Stimulated activated CD8-positive, alpha-beta memory T cell treated with anti-CD3 and anti-CD28 coated beads, Interleukin-4, amount 100 ng/mL, for 4 hours (primary cell): ENCODE measurements around the gene SH2D3C.
A peak's percentile ranks its signal among the peaks of the same experiment; 100 is the strongest.

Experiments
- DNase-seq, 2 donors: peaks; one replicate each; pipeline ENCODE4 v3.0.0-alpha.2; 2020; ENCODE audit warnings: low read depth in 2 of 2, low spot score in 1 of 2

Gene SH2D3C

DNA sequence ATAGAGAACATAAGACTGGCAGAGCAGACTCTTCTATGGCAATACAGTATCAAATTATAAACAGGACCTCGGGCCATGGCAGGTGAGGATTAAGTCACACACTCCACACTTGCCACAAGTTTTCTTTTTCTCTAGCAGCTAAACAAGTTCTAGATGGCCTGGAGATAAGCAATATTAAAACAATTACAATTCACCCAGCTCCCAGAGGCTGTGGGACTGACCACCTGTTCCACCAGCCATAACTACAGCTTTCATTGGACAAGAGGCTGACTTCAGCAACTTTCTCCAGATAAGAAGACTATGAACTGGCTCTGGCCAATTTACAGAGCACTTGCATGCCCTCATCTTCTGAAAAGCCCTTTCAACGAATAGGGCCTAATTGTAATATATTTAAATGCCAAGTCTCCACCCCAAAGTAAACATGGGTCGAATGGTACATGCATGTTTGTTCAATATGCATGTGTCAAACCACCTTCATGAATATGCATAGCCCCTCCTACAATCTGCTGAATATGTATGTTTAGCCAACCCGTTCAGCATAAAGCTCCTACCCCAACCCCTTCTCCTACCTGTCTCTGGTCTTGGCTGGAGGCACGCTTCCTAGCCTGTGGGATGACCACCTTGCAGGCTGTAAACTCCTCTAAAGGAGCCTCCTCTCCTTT, 77.7 kb downstream of the SH2D3C start:
- no peak for DNase-seq

GRCh38 chr9:127700140-127700539, 78.3 kb downstream of the SH2D3C start:
- DNase-seq: no peak

DNA sequence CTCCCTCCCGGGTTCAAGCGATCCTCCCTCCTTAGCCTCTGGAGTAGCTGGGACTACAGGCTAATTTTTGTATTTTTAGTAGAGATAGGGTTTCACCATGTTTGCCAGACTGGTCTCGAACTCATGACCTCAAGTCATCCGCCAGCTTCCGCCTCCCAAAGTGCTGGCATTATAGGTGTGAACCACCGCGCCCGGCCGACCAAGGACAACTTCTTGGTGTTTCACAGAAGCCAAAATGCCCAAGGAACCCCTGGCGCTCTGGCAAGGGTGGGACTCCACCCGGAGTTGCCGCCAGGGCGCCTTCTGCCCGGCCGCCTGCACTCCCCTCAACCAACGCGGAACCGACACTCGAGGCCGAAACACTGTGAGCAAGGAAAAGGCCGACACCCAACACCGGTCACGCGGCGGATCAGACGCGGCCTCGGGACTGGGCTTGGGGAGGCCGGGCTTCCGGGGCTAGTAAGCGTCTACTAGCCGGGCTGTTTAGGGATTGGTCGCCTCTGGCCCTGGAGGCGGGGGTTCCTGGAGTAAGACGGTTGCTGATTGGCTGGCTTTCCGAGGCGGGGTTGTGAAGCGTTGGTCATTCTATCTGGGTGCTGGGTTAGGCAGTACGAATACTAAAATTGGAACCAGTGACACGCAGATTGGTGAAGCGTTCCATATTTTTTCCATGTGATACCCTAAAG, 79.3 kb downstream of the SH2D3C start:
- DNase-seq: peak; percentile 70 to 78

- DNase-seq: no peak
Measured at GRCh38 chr9:127698386-127698785, 80.1 kb downstream of the SH2D3C start.

GRCh38 chr9:127697575-127697974, 80.9 kb downstream of the SH2D3C start:
- no peak for DNase-seq

DNA sequence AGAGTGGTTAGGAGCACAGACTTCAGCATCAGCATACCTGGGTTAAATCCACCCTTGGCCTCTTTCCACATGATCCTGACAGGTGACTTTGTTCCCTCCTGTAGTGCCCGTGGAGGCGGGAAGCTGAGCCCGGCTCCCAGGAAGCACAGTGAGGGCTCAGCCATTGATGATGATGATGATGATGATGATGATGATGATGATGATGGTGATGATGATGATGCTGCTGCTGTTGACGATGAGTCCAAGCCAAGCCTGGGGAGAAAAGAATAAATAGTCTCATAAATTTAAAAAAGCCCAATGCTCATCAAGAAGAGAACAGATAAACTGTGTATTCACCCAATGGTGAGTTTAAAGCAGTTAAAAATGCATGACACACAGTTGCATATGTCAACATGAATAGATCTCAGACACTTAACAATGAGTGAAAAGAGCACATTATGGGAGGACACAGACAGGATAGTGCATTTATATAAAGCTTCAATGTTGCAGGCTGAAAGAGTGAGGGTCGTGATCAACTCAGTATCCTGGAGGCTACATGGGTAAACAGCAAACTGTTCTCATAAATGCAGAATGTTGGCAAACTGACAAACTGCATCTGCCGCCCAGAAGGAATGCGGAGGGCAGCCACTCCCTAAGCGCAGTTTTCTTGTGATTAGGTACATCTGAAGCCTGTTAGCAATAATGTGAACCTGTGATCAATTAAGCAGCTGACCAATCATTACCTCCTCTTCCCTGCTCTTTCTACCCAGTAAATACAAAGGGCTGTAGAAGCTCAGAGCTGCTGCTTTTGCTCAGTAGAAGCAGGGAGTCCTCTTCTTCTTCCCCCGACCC, 83.4 kb downstream of the SH2D3C start:
- no peak for DNase-seq

- no peak for DNase-seq
Measured at GRCh38 chr9:127693697-127694096, 84.8 kb downstream of the SH2D3C start.

DNA sequence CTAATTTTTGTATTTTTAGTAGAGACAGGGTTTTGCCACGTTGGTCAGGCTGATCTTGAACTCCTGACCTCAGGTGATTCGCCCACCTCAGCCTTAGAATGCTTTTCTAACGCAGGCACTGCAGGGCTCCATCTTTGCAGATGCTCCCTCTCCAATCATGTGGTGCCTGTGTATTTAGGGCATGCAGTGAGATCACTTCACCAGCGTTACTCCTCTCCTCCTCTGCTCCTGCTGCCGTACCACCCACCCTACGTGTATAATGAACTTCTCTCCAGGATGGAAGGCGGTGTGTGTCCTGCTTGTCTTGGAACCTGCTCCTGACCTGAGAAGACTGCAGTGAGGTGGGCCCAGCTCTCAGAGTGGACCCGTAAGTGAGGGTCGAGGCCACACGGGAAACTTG, 85.3 kb downstream of the SH2D3C start:
- DNase-seq: no peak

DNA sequence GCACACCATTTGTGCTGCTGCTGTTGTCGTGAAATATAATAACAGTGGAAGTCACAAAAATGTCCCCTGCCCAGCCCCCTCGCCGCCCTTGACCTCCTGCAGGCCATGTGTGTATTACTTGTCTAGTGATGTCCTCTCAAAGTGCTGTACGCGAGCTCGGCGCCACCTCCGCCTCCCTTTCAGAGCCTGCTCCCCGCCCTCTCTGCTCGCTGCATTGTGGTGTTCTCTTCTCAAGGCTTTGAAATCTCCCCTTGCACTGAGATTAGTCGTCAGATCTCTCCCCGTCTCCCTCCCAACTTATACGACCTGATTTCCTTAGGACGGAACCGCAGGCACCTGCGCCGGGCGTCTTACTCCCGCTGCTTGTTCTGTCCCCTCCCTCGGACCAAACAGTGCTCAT, 86.4 kb downstream of the SH2D3C start:
- no peak for DNase-seq

GRCh38 chr9:127690735-127691134, 87.7 kb downstream of the SH2D3C start:
- DNase-seq: no peak

DNA sequence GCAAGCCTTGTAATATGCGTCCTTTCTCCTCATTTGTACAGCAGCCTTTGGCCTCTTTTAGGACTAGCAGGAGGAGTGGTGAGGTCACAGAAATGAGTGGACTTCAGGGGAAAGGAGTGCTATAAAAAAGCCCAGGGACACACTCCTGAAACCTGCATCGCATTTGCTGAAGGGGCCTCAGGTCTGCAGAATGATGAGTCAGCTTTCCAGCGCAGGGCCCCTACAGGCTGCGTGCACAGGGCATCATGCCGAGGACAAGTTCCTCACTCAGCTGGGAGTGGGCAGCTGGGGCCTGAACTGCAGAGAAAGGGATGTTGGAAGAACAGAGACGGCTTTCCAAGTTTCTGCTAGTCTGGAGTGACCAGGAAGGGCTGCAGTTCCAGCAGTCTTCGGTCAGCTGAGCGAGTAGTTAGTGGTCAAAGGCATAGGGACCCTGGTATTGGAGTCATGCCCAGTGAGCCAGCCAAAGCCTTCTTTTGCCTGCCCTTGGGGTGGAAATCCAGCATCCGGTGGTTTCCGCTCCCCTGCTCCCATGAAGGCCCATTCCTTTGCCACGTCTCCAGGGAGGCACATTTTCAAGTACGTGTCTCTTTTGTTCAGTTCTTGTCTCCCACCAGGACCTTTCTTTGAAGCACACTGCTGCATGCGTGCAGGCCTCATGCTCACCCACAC, 89.0 kb downstream of the SH2D3C start:
- no peak for DNase-seq
